ENCODE measurements around the gene SLC34A3.

GRCh38 chr9:137192448-137192780, 38.3 kb upstream of the SLC34A3 start:
- TF ChIP-seq CTCF (IDR thresholded peaks at IDR 0.05) = no peak
- no peak for TF ChIP-seq EP300 (IDR thresholded peaks at IDR 0.05)
- TF ChIP-seq POLR2A (IDR thresholded peaks at IDR 0.05; ENCODE audit: low read depth) = no peak
- TF ChIP-seq POLR2AphosphoS5 (IDR thresholded peaks at IDR 0.05) = no peak
